Esophagus muscularis mucosa (tissue), 4 donors: ENCODE data around the gene GDF10. TPM values are rescaled to one million over a fixed set of nuclear protein-coding genes. Genes with fewer than 3 reads are reported as not detected.

Experiments used
- DNase-seq: peaks from one replicate; pipeline ENCODE4 v3.0.0-alpha.2; 2017; ENCODE audit errors: extremely low spot score
- H3K27ac ChIP-seq, 4 donors: fragments of 200-600 bp; sonication (generic); replicated peaks in 1 of 4; 1 replicate in 3 of 4; 2 replicates in 1 of 4; pipeline ENCODE4 v1.5.1; 2016 to 2019; ENCODE audit warnings: mild to moderate bottlenecking in 1 of 4
- H3K27me3 ChIP-seq, 4 donors: fragments of 200-600 bp; sonication (generic); one replicate each; pipeline versions ENCODE4 v1.5.1 to v1.6.0; 2016 to 2019
- H3K36me3 ChIP-seq, 4 donors: fragments of 200-600 bp; sonication (generic); one replicate each; pipeline ENCODE4 v1.5.1; 2016 to 2019
- H3K4me1 ChIP-seq, 4 donors: fragments of 200-600 bp; sonication (generic); one replicate each; pipeline ENCODE4 v1.5.1; 2016 to 2019
- H3K4me3 ChIP-seq, 4 donors: fragments of 200-600 bp; sonication (generic); 1 replicate in 2 of 4; 2 replicates in 2 of 4; pipeline ENCODE4 v1.5.1; 2016 to 2019; ENCODE audit warnings: mild to moderate bottlenecking in 4 of 4, moderate library complexity in 1 of 4
- H3K9me3 ChIP-seq, 4 donors: fragments of 200-600 bp; sonication (generic); 1 replicate in 3 of 4; 2 replicates in 1 of 4; pipeline ENCODE4 v1.5.1; 2016 to 2019
- EP300 ChIP-seq: sonication (generic); formaldehyde crosslinking; IDR thresholded peaks from one replicate; pipeline ENCODE4 v1.6.1; 2017; ENCODE audit warnings: antibody characterized with exemption
- POLR2A ChIP-seq: fragments of 450-650 bp; IDR thresholded peaks from one replicate; pipeline ENCODE4 v1.6.1; 2017; ENCODE audit warnings: antibody characterized with exemption, moderate library complexity, mild to moderate bottlenecking, low read depth
- POLR2AphosphoS5 ChIP-seq, 2 donors: sonication (generic); formaldehyde crosslinking; IDR thresholded peaks; one replicate each; pipeline ENCODE4 v1.6.1; 2017; ENCODE audit warnings: antibody characterized with exemption in 2 of 2
- WGBS: methylation state at CpG from one replicate; pipeline ENCODE4 v1.1.5; 2018; 5-methylcytosine and 5-hydroxymethylcytosine counted together
- intact Hi-C: fragments of 100-400 bp; cut with DNase I; formaldehyde crosslinking; loops from one replicate; pipeline ENCODE4 v1.15.1; 2023
- total RNA-seq, 4 donors: library from RNA; depleted of rRNA; stranded (reverse); fragments of >200 nt; gene quantifications; one replicate each; pipeline versions ENCODE4 v1.1.0 to v1.2.1, GENCODE V29; 2016
- TF ChIP-seq, protein P1 (sequence below), 3 experiments: fragments of 200-600 bp in 2 of 3; fragments of 450-650 bp in 1 of 3; sonication (generic) in 2 of 3; IDR thresholded peaks; one replicate each; pipeline ENCODE4 v1.5.1; 2017 to 2019; ENCODE audit warnings: antibody characterized with exemption in 3 of 3, mild to moderate bottlenecking in 2 of 3, moderate library complexity in 1 of 3

Gene GDF10
- total RNA-seq, 4 donors from 2014 or later, result 5.6 to 33.3 (median 29.5) TPM

DNA sequence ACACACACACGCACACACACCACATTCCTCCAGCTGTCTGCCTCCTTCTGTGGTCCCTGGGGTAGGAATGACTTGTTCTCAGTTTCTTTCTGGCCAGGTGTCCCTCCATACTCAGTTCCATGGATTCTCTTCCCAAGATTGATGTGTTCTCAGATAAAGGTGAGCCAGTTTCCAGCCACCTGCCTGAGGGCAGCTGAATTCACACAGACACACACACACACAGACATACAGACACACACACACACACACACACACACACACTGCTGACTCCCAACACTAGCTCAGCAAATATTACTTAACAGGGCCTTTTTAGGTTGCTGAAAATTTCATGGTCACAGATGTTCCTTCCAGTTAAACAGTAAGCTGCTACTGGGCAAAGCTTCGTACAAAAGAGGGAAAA, 45.4 kb upstream of the GDF10 start:
- intact Hi-C loops, result no loop called here

DNA sequence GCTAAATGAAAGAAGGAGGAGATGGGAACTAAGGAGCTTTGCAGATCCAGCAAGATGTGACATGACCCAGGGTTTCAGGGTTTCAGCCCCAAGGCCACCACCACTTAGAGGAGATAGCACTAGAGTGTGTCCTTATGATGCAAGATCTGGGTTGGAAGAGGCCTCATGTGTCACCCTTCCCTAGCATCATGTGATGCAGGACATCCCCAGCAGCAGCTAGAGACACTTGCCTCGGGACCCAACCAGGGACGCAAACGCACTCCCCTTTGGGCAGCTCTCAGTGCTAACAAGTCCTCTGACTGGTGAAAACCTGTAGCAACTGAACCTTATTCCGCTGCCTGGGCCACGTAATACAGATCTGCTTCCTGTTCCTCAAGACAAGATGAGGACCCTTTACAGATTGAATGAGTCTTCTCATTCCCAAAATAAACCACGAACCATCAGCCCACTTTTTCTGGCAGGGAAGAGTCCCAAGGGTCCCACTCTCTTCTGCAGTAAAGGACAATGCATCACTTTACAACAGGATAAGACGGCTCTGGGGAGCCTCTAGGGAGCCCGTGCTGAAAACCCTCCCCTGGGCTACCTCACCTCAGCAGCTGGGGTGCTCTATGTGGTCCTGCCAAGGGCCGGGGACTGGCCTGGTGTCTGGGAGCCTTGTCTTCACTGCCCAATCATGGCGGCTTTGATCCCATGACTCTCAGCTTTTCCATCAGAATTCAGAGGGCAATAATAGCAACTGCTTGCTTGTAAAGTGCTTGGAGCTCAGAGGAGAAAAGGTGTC, 44.8 kb upstream of the GDF10 start:
- H3K36me3 ChIP-seq, result no peaks in the 10 kb centered on the region
- no peak overlapping the region for H3K27ac ChIP-seq
- H3K4me3 ChIP-seq, result no peak overlapping the region
- no peak for DNase-seq
- TF ChIP-seq EP300 (no peak), POLR2AphosphoS5 (IDR thresholded peaks at IDR 0.05) (no peak), POLR2A (no peak)
- TF ChIP-seq, protein P1, sequence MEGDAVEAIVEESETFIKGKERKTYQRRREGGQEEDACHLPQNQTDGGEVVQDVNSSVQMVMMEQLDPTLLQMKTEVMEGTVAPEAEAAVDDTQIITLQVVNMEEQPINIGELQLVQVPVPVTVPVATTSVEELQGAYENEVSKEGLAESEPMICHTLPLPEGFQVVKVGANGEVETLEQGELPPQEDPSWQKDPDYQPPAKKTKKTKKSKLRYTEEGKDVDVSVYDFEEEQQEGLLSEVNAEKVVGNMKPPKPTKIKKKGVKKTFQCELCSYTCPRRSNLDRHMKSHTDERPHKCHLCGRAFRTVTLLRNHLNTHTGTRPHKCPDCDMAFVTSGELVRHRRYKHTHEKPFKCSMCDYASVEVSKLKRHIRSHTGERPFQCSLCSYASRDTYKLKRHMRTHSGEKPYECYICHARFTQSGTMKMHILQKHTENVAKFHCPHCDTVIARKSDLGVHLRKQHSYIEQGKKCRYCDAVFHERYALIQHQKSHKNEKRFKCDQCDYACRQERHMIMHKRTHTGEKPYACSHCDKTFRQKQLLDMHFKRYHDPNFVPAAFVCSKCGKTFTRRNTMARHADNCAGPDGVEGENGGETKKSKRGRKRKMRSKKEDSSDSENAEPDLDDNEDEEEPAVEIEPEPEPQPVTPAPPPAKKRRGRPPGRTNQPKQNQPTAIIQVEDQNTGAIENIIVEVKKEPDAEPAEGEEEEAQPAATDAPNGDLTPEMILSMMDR (IDR thresholded peaks at IDR 0.05), result no peak
- H3K27me3 ChIP-seq, result no peaks in the 10 kb centered on the region
- intact Hi-C loops, result no loop called here
- WGBS, result 86% methylated on average over 9 of the region's 10 CpGs
- no peaks in the 10 kb centered on the region for H3K9me3 ChIP-seq
- H3K4me1 ChIP-seq, result peaks cover 3 to 9% (median 5%) of the 10 kb centered on the region in 4 donors

More for the DNA sequence above, 45.4 kb upstream of the GDF10 start:
- no peak overlapping the region for H3K4me3 ChIP-seq
- DNase-seq, result no peak
- no peak for TF ChIP-seq EP300
- no peak for TF ChIP-seq POLR2AphosphoS5 (IDR thresholded peaks at IDR 0.05)
- no peak for TF ChIP-seq POLR2A
- TF ChIP-seq, protein P1 (IDR thresholded peaks at IDR 0.05), result no peak
- no peaks in the 10 kb centered on the region for H3K27me3 ChIP-seq
- 89% methylated on average over 2 of the region's 2 CpGs for WGBS
- no peak overlapping the region for H3K27ac ChIP-seq
- no peaks in the 10 kb centered on the region for H3K9me3 ChIP-seq
- H3K4me1 ChIP-seq, result peaks cover 3 to 9% (median 5%) of the 10 kb centered on the region in 4 donors
- H3K36me3 ChIP-seq, result no peaks in the 10 kb centered on the region

DNA sequence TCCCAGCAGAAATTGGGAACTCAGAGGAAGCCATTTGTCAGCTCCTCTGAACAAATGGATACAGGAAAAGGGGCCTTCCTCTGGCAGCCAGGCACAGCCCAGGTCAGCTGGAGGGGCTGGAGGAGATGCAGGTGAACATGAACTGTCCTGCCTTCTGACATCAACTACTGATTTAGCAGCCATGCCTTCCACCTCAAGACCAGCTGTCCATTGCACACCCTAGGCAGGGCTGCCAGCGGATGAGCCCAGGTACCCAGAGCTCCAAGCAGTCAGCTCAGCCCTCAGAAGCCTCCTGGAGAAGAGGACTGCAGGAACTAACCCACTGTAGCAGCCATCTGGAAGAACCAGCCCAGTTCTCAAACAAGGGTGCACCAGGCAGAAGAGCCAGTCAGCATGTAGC, 44.1 kb upstream of the GDF10 start:
- TF ChIP-seq EP300, result no peak
- no peak for TF ChIP-seq POLR2AphosphoS5 (IDR thresholded peaks at IDR 0.05)
- TF ChIP-seq, protein P1 (IDR thresholded peaks at IDR 0.05), result no peak
- no peak for TF ChIP-seq POLR2A
- DNase-seq, result no peak
- intact Hi-C loops, result no loop called here

DNA sequence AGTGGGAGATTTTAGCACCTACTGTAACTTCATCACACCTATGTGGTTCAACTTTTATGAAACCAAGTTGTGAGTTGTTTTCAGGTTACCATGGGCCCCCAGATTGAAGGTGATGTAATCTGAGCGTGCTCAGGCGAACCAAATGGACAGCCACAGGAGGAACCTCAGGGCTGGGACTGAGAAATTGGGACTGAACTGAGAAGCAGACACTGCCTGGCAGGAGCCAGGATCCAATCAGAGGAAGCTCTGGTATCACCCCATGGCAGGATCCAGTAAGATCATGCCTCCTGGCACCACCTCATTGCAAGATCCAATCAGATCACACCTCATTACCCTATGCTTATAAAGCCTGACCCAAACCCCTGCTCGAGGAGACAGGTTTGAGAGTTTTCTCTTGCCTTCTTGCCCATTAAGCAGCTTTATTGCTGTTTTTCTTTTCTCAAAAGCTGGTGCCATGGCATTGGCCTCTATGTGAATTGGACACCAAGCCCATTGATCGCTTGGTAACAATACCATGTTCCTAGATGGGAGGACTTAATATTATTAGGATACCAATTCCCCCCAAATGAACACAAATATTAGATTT, 43.2 kb upstream of the GDF10 start:
- no peak for DNase-seq
- intact Hi-C loops, result no loop called here
- Histone ChIP-seq H3K4me1 (peaks cover 4 to 9% (median 7%) of the 10 kb centered on the region in 4 donors), H3K4me3 (no peak overlapping the region), H3K27me3 (no peaks in the 10 kb centered on the region), H3K9me3 (no peaks in the 10 kb centered on the region), H3K36me3 (no peaks in the 10 kb centered on the region), H3K27ac (no peak overlapping the region)
- WGBS, result 73% methylated on average over 4 of the region's 4 CpGs
- no peak for TF ChIP-seq POLR2A
- TF ChIP-seq, protein P1 (IDR thresholded peaks at IDR 0.05), result no peak
- no peak for TF ChIP-seq EP300
- TF ChIP-seq POLR2AphosphoS5 (IDR thresholded peaks at IDR 0.05), result no peak

More for the DNA sequence above, 44.1 kb upstream of the GDF10 start:
- 100% methylated on average over 1 of the region's 1 CpG for WGBS
- no peak overlapping the region for H3K4me3 ChIP-seq
- no peaks in the 10 kb centered on the region for H3K9me3 ChIP-seq
- no peaks in the 10 kb centered on the region for H3K27me3 ChIP-seq
- H3K4me1 ChIP-seq, result peaks cover 4 to 9% (median 7%) of the 10 kb centered on the region in 4 donors
- no peak overlapping the region for H3K27ac ChIP-seq
- no peaks in the 10 kb centered on the region for H3K36me3 ChIP-seq
